Muscle of leg (tissue), 11 donors: ENCODE measurements around the gene C19orf12. TPM values are rescaled to one million over a fixed set of nuclear protein-coding genes. Genes with fewer than 3 reads are reported as not detected.

ENCODE experiments used
- DNase-seq: peaks from one replicate; pipeline ENCODE4 v3.0.0; 2013
- H3K27ac ChIP-seq: one replicate; pipeline ENCODE4 v1.5.1; 2013; ENCODE audit warnings: mild to moderate bottlenecking, low read length, control low read depth
- H3K27me3 ChIP-seq: one replicate; pipeline ENCODE4 v1.6.1; 2013; ENCODE audit warnings: low read length; ENCODE audit not compliant: control insufficient read depth, insufficient read depth
- H3K36me3 ChIP-seq: one replicate; pipeline ENCODE4 v1.6.1; 2013; ENCODE audit warnings: low read length; ENCODE audit not compliant: control insufficient read depth, insufficient read depth
- H3K4me1 ChIP-seq: one replicate; pipeline ENCODE4 v1.6.1; 2013; ENCODE audit warnings: low read length; ENCODE audit not compliant: control insufficient read depth, insufficient read depth
- H3K4me3 ChIP-seq: one replicate; pipeline ENCODE4 v1.5.1; 2013; ENCODE audit warnings: low read length, control low read depth
- H3K9me3 ChIP-seq: replicated peaks from 2 replicates; pipeline ENCODE4 v1.6.1; 2013; ENCODE audit warnings: low read depth, low read length; ENCODE audit not compliant: control insufficient read depth
- WGBS: methylation state at CpG from one replicate; pipeline ENCODE4 v1.1.5; 2013; ENCODE audit warnings: missing lambda C conversion rate; ENCODE audit not compliant: insufficient coverage; 5-methylcytosine and 5-hydroxymethylcytosine counted together
- polyA plus RNA-seq, 8 donors: library from polyadenylated mRNA; unstranded; fragments of 120-200 nt; gene quantifications; one replicate each; pipeline versions ENCODE4 v1.2.1 to v1.2.3, GENCODE V29; 2013; ENCODE audit warnings: inconsistent platforms in 1 of 8, low replicate concordance in 1 of 8; ENCODE audit not compliant: insufficient read length in 8 of 8, insufficient read depth in 1 of 8
- total RNA-seq: library from RNA; stranded (reverse); fragments of 120-200 nt; gene quantifications from one replicate; pipeline ENCODE4 v1.2.4, GENCODE V29; 2013

The C19orf12 gene
- total and polyA plus RNA-seq, 9 donors: 21.6 to 28.7 (median 25.6) TPM

GRCh38 chr19:29753934-29754305 is 38.9 kb upstream of the C19orf12 start:
- Histone ChIP-seq H3K4me3 (no peak overlapping the region), H3K36me3 (no peaks in the 10 kb centered on the region), H3K27me3 (no peaks in the 10 kb centered on the region), H3K27ac (no peak overlapping the region), H3K9me3 (no peaks in the 10 kb centered on the region), H3K4me1 (no peaks in the 10 kb centered on the region)
- DNase-seq: no peak
- WGBS: 73% methylated on average over 7 of the region's 7 CpGs

GRCh38 chr19:29753190-29753933 is 38.3 kb upstream of the C19orf12 start:
- Histone ChIP-seq H3K4me3 (no peak overlapping the region), H3K36me3 (no peaks in the 10 kb centered on the region), H3K27me3 (no peaks in the 10 kb centered on the region), H3K9me3 (no peaks in the 10 kb centered on the region), H3K27ac (no peak overlapping the region), H3K4me1 (no peaks in the 10 kb centered on the region)
- WGBS: 86% methylated on average over 11 of the region's 16 CpGs
- DNase-seq: no peak

- H3K27ac ChIP-seq: no peak overlapping the region
- 53% methylated on average over 7 of the region's 11 CpGs for WGBS
- no peak overlapping the region for H3K4me3 ChIP-seq
- H3K36me3 ChIP-seq: no peaks in the 10 kb centered on the region
- H3K4me1 ChIP-seq: no peaks in the 10 kb centered on the region
- DNase-seq: no peak
- no peaks in the 10 kb centered on the region for H3K27me3 ChIP-seq
- H3K9me3 ChIP-seq: no peaks in the 10 kb centered on the region
Observed at GRCh38 chr19:29752450-29753025, 37.5 kb upstream of the C19orf12 start.

- Histone ChIP-seq H3K27ac (no peak overlapping the region), H3K36me3 (no peaks in the 10 kb centered on the region), H3K9me3 (no peaks in the 10 kb centered on the region), H3K27me3 (no peaks in the 10 kb centered on the region), H3K4me1 (no peaks in the 10 kb centered on the region), H3K4me3 (no peak overlapping the region)
- 100% methylated on average over 2 of the region's 3 CpGs for WGBS
- no peak for DNase-seq
Observed at GRCh38 chr19:29751932-29752331, 36.9 kb upstream of the C19orf12 start.

GRCh38 chr19:29750001-29750400 is 34.9 kb upstream of the C19orf12 start:
- Histone ChIP-seq H3K9me3 (no peaks in the 10 kb centered on the region), H3K27ac (no peak overlapping the region), H3K4me1 (no peaks in the 10 kb centered on the region), H3K36me3 (no peaks in the 10 kb centered on the region), H3K27me3 (no peaks in the 10 kb centered on the region), H3K4me3 (no peak overlapping the region)
- DNase-seq: no peak
- WGBS: 70% methylated on average over 3 of the region's 5 CpGs

- Histone ChIP-seq H3K27me3 (no peaks in the 10 kb centered on the region), H3K9me3 (no peaks in the 10 kb centered on the region), H3K36me3 (no peaks in the 10 kb centered on the region), H3K4me1 (no peaks in the 10 kb centered on the region), H3K27ac (no peak overlapping the region), H3K4me3 (no peak overlapping the region)
- DNase-seq: no peak
- WGBS: 83% methylated on average over 2 of the region's 7 CpGs
Observed at GRCh38 chr19:29748996-29749849, 34.2 kb upstream of the C19orf12 start.

GRCh38 chr19:29745253-29745652 is 30.2 kb upstream of the C19orf12 start:
- Histone ChIP-seq H3K9me3 (no peaks in the 10 kb centered on the region), H3K27me3 (peaks cover 3% of the 10 kb centered on the region), H3K36me3 (no peaks in the 10 kb centered on the region), H3K4me3 (no peak overlapping the region), H3K27ac (no peak overlapping the region), H3K4me1 (no peaks in the 10 kb centered on the region)
- 54% methylated on average over 5 of the region's 6 CpGs for WGBS
- no peak for DNase-seq

GRCh38 chr19:29743681-29744080 is 28.6 kb upstream of the C19orf12 start:
- no peak for DNase-seq
- Histone ChIP-seq H3K27ac (no peak overlapping the region), H3K9me3 (no peaks in the 10 kb centered on the region), H3K36me3 (no peaks in the 10 kb centered on the region), H3K4me3 (no peak overlapping the region), H3K4me1 (no peaks in the 10 kb centered on the region), H3K27me3 (peaks cover 4% of the 10 kb centered on the region)

GRCh38 chr19:29741776-29742175 is 26.7 kb upstream of the C19orf12 start:
- Histone ChIP-seq H3K4me1 (no peaks in the 10 kb centered on the region), H3K27me3 (peaks cover 9% of the 10 kb centered on the region), H3K9me3 (no peaks in the 10 kb centered on the region), H3K27ac (no peak overlapping the region), H3K36me3 (no peaks in the 10 kb centered on the region), H3K4me3 (no peak overlapping the region)
- no peak for DNase-seq
- 67% methylated on average over 1 of the region's 5 CpGs for WGBS

- Histone ChIP-seq H3K27ac (no peak overlapping the region), H3K9me3 (no peaks in the 10 kb centered on the region), H3K4me3 (no peak overlapping the region), H3K27me3 (peaks cover 9% of the 10 kb centered on the region), H3K36me3 (no peaks in the 10 kb centered on the region), H3K4me1 (no peaks in the 10 kb centered on the region)
- 86% methylated on average over 7 of the region's 10 CpGs for WGBS
- DNase-seq: no peak
Observed at GRCh38 chr19:29741226-29741625, 26.2 kb upstream of the C19orf12 start.
